ENCODE results near the gene ASIC2. TPM values are rescaled to one million over a fixed set of nuclear protein-coding genes. Genes with fewer than 3 reads are reported as not detected.
A peak's percentile ranks its signal among the peaks of the same experiment; 100 is the strongest.

ASIC2 gene
- total RNA-seq, 1 donor from 2014 or later, result not detected

- no peak for DNase-seq (ENCODE audit: low read depth in 2 of 2)
These were observed 4.1 kb downstream of the ASIC2 start for GRCh38 chr17:33288954-33289353.

- no peak for DNase-seq (ENCODE audit: low read depth in 2 of 2)
These were observed 5.9 kb downstream of the ASIC2 start for GRCh38 chr17:33287096-33287725.

- no peak for DNase-seq (ENCODE audit: low read depth in 2 of 2)
These were observed 7.7 kb downstream of the ASIC2 start for GRCh38 chr17:33285413-33285812.

- DNase-seq (ENCODE audit: low read depth in 2 of 2), result peak; percentile 34 to 86
These were observed 9.1 kb downstream of the ASIC2 start for GRCh38 chr17:33284022-33284421.

- DNase-seq (ENCODE audit: low read depth in 2 of 2), result no peak
These were observed 12.7 kb downstream of the ASIC2 start for GRCh38 chr17:33280162-33280943.

- DNase-seq (ENCODE audit: low read depth in 2 of 2), result no peak
These were observed 15.5 kb downstream of the ASIC2 start for GRCh38 chr17:33277436-33278100.

- DNase-seq (ENCODE audit: low read depth in 2 of 2), result no peak
These were observed 19.2 kb downstream of the ASIC2 start for GRCh38 chr17:33273743-33274410.

- DNase-seq (ENCODE audit: low read depth in 2 of 2), result no peak
These were observed 19.8 kb downstream of the ASIC2 start for GRCh38 chr17:33273271-33273670.

- DNase-seq (ENCODE audit: low read depth in 2 of 2), result no peak
These were observed 20.7 kb downstream of the ASIC2 start for GRCh38 chr17:33272438-33272837.

GRCh38 chr17:33269337-33270060 lies 23.6 kb downstream of the ASIC2 start:
- DNase-seq (ENCODE audit: low read depth in 2 of 2), result no peak

GRCh38 chr17:33267851-33268548 lies 25.1 kb downstream of the ASIC2 start:
- DNase-seq (ENCODE audit: low read depth in 2 of 2), result no peak

- no peak for DNase-seq (ENCODE audit: low read depth in 2 of 2)
These were observed 25.8 kb downstream of the ASIC2 start for GRCh38 chr17:33267271-33267790.

- no peak for DNase-seq (ENCODE audit: low read depth in 2 of 2)
These were observed 26.5 kb downstream of the ASIC2 start for GRCh38 chr17:33266611-33267010.

GRCh38 chr17:33266116-33266515 lies 27.0 kb downstream of the ASIC2 start:
- DNase-seq (ENCODE audit: low read depth in 2 of 2), result no peak

- no peak for DNase-seq (ENCODE audit: low read depth in 2 of 2)
These were observed 29.7 kb downstream of the ASIC2 start for GRCh38 chr17:33263396-33263795.

GRCh38 chr17:33262266-33263123 lies 30.6 kb downstream of the ASIC2 start:
- no peak for DNase-seq (ENCODE audit: low read depth in 2 of 2)

GRCh38 chr17:33261820-33262219 lies 31.3 kb downstream of the ASIC2 start:
- no peak for DNase-seq (ENCODE audit: low read depth in 2 of 2)

- no peak for DNase-seq (ENCODE audit: low read depth in 2 of 2)
These were observed 32.5 kb downstream of the ASIC2 start for GRCh38 chr17:33260638-33261037.

- DNase-seq (ENCODE audit: low read depth in 2 of 2), result no peak
These were observed 34.8 kb downstream of the ASIC2 start for GRCh38 chr17:33258296-33258695.

GRCh38 chr17:33245183-33245582 lies 47.9 kb downstream of the ASIC2 start:
- DNase-seq (ENCODE audit: low read depth in 2 of 2), result no peak
